ENCODE measurements around the gene FGF14.

Gene FGF14

DNA sequence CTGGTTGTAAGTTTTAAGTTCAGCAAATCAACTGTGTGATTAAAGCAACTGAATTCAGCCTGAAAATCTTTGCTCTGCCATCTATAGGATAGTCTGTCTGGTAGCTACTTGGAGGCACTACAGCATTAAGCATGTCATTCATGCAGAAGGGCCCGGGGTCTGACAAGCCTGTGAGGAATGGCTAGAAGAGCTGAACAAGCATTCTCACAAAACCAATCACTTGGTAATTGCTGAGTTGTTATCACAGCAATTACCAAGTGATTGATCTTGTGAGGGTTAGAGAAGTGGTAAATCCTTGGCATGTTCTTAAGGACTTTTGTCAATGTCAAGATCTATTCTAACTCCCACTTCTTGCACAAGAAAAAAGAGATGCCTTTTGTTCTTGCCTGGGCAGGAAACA, 356.1 kb downstream of the FGF14 start:
- Histone ChIP-seq H3K79me2 (ENCODE audit: insufficient read depth, low read length) (no peaks in the 10 kb centered on the region), H3K36me3 (ENCODE audit: low read length) (no peaks in the 10 kb centered on the region), H3K27ac (ENCODE audit: low read depth, low read length) (no peak overlapping the region), H3K4me2 (ENCODE audit: low read depth, low read length, poor library complexity, severe bottlenecking) (no peak overlapping the region), H3K9ac (ENCODE audit: low read length) (no peak overlapping the region), H3F3A (ENCODE audit: insufficient read depth) (no peaks in the 10 kb centered on the region), H3K9me2 (replicated peaks; ENCODE audit: insufficient read depth, low read length) (no peaks in the 10 kb centered on the region), H3K27me3 (ENCODE audit: low read length) (no peaks in the 10 kb centered on the region; the same call in 1 of the 2 replicates), H4K20me1 (ENCODE audit: low read depth, low read length) (no peaks in the 10 kb centered on the region), H3K9me3 (ENCODE audit: insufficient read depth, low read length) (no peaks in the 10 kb centered on the region), H2AFZ (ENCODE audit: low read depth, low read length, severe bottlenecking) (no peak overlapping the region), H3K4me3 (ENCODE audit: insufficient read depth, low read length, poor library complexity, severe bottlenecking) (no peak overlapping the region)
- TF ChIP-seq, protein P1, sequence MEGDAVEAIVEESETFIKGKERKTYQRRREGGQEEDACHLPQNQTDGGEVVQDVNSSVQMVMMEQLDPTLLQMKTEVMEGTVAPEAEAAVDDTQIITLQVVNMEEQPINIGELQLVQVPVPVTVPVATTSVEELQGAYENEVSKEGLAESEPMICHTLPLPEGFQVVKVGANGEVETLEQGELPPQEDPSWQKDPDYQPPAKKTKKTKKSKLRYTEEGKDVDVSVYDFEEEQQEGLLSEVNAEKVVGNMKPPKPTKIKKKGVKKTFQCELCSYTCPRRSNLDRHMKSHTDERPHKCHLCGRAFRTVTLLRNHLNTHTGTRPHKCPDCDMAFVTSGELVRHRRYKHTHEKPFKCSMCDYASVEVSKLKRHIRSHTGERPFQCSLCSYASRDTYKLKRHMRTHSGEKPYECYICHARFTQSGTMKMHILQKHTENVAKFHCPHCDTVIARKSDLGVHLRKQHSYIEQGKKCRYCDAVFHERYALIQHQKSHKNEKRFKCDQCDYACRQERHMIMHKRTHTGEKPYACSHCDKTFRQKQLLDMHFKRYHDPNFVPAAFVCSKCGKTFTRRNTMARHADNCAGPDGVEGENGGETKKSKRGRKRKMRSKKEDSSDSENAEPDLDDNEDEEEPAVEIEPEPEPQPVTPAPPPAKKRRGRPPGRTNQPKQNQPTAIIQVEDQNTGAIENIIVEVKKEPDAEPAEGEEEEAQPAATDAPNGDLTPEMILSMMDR (IDR thresholded peaks at IDR 0.05; ENCODE audit: insufficient read depth, low read length, poor library complexity, severe bottlenecking) = no peak
- no peak for TF ChIP-seq EZH2phosphoT487 (conservative IDR thresholded peaks at IDR 0.05; ENCODE audit: low read length)

DNA sequence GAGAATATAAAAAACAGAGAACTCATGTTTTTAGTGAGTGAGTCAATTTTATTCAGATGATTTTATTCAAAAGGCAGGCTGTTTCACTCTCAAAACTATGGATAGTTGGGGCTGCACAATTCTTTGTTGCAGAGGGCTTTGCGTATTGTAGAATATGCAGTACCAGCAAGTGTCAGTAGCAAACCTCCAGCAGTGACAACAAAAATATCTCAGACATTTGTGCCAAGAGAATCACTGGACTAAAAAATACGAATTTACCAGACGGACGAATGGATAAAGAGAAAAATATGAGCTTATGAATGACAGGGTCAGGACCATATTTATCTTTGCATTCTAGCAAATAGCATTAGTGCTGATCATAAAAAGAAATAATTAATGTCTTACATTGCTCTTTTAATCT, 359.1 kb downstream of the FGF14 start:
- Histone ChIP-seq H3K9me2 (replicated peaks; ENCODE audit: insufficient read depth, low read length) (no peaks in the 10 kb centered on the region), H3K36me3 (ENCODE audit: low read length) (no peaks in the 10 kb centered on the region), H2AFZ (ENCODE audit: low read depth, low read length, severe bottlenecking) (no peak overlapping the region), H4K20me1 (ENCODE audit: low read depth, low read length) (no peaks in the 10 kb centered on the region), H3K9ac (ENCODE audit: low read length) (no peak overlapping the region), H3K4me3 (ENCODE audit: insufficient read depth, low read length, poor library complexity, severe bottlenecking) (no peak overlapping the region), H3K27ac (ENCODE audit: low read depth, low read length) (no peak overlapping the region), H3K9me3 (ENCODE audit: insufficient read depth, low read length) (no peaks in the 10 kb centered on the region), H3K27me3 (ENCODE audit: low read length) (no peaks in the 10 kb centered on the region; the same call in 1 of the 2 replicates), H3K4me2 (ENCODE audit: low read depth, low read length, poor library complexity, severe bottlenecking) (no peak overlapping the region), H3K79me2 (ENCODE audit: insufficient read depth, low read length) (no peaks in the 10 kb centered on the region), H3F3A (ENCODE audit: insufficient read depth) (no peaks in the 10 kb centered on the region)
- TF ChIP-seq EZH2phosphoT487 (conservative IDR thresholded peaks at IDR 0.05; ENCODE audit: low read length) = no peak
- TF ChIP-seq, protein P1 (IDR thresholded peaks at IDR 0.05; ENCODE audit: insufficient read depth, low read length, poor library complexity, severe bottlenecking) = no peak

DNA sequence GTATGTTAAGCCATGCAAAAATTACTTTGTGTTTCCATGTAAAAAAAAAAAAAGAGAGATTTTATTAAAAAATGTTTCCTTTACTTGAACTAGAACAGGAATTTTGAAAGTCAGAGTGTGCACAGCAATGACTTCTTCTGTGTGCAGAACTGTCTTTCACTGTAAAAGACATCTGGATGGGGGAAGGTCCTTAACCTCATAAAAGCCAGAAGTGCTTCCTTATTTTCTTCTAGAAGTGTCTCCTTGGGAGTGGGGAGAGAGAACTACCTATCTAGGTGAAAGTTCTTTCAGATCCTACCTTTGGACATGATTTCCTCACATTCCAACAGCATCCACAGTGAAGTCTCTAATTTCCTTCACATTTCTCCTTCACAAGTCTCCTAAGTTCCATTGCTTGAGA, 360.3 kb downstream of the FGF14 start:
- Histone ChIP-seq H3K79me2 (ENCODE audit: insufficient read depth, low read length) (no peaks in the 10 kb centered on the region), H3F3A (ENCODE audit: insufficient read depth) (no peaks in the 10 kb centered on the region), H3K36me3 (ENCODE audit: low read length) (no peaks in the 10 kb centered on the region), H3K9me3 (ENCODE audit: insufficient read depth, low read length) (no peaks in the 10 kb centered on the region), H3K27ac (ENCODE audit: low read depth, low read length) (no peak overlapping the region), H3K27me3 (ENCODE audit: low read length) (no peaks in the 10 kb centered on the region; the same call in 1 of the 2 replicates), H3K4me3 (ENCODE audit: insufficient read depth, low read length, poor library complexity, severe bottlenecking) (no peak overlapping the region), H3K9me2 (replicated peaks; ENCODE audit: insufficient read depth, low read length) (no peaks in the 10 kb centered on the region), H3K4me2 (ENCODE audit: low read depth, low read length, poor library complexity, severe bottlenecking) (no peak overlapping the region), H2AFZ (ENCODE audit: low read depth, low read length, severe bottlenecking) (no peak overlapping the region), H3K9ac (ENCODE audit: low read length) (no peak overlapping the region), H4K20me1 (ENCODE audit: low read depth, low read length) (no peaks in the 10 kb centered on the region)
- TF ChIP-seq, protein P1 (IDR thresholded peaks at IDR 0.05; ENCODE audit: insufficient read depth, low read length, poor library complexity, severe bottlenecking) = no peak
- no peak for TF ChIP-seq EZH2phosphoT487 (conservative IDR thresholded peaks at IDR 0.05; ENCODE audit: low read length)
